Measurements from ENCODE around the gene VAMP5. TPM values are rescaled to one million over a fixed set of nuclear protein-coding genes. Genes with fewer than 3 reads are reported as not detected.

VAMP5 gene
- total and polyA plus RNA-seq, 10 of the 15 experiments (the other 5 are each of a cell fraction or from before 2014, with no cell fraction given) = 3.8 to 52.7 (median 24.1) TPM

DNA sequence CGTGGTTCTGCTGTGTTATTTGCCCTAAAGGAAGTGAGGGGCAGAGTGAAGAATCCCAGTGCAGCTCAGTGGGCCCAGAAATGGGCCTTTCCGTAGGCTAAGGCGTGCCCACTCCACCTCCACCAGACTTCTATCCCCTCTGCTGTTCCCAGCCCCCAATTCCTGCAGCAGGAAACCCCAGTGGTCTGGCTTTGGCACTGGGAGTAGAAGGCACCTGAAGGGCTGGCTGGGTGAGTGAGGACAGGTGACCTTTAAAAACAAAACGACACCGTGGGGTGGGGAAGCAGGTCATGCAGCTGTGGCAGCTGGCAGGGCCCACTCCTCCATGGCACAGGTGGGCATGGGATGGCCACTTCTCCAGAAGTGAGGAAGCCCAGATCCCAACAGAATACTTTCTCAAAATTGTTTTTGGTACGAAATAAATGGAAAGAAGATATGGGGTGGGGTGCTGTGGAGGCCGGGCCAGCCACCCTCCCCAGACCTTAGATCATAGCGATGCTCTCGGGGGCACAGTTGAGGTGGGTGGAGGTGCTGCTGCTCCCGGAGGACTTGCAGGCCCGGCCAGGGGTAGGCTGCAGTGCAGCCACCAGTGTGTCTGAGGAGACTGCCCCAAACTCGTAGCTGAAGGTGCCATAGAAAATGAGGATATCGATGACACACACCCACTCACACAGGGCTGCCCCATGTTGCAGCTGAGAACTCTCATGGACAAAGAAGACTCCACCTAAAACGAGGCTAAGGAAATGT lies 14.5 kb downstream of the VAMP5 start (continued):
- TF ChIP-seq IKZF1 (conservative IDR thresholded peaks at IDR 0.05) = no peak
- TF ChIP-seq MLLT1 (IDR thresholded peaks at IDR 0.05) = no peak
- TF ChIP-seq NFYA (IDR thresholded peaks at IDR 0.05; ENCODE audit: borderline replicate concordance, low read depth, low read length) = no peak
- TF ChIP-seq, protein P1, sequence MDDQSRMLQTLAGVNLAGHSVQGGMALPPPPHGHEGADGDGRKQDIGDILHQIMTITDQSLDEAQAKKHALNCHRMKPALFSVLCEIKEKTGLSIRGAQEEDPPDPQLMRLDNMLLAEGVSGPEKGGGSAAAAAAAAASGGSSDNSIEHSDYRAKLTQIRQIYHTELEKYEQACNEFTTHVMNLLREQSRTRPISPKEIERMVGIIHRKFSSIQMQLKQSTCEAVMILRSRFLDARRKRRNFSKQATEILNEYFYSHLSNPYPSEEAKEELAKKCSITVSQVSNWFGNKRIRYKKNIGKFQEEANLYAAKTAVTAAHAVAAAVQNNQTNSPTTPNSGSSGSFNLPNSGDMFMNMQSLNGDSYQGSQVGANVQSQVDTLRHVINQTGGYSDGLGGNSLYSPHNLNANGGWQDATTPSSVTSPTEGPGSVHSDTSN (IDR thresholded peaks at IDR 0.05; ENCODE audit: insufficient replicate concordance, low read depth, low read length) = no peak

- Histone ChIP-seq H3K4me2 (ENCODE audit: control insufficient read depth, insufficient read depth) (no peak overlapping the region), H3K4me3 (no peak overlapping the region), H3K36me3 (ENCODE audit: control insufficient read depth in 2 of 2, insufficient read depth in 2 of 2, low read length in 1 of 2) (peaks cover 0 to 14% of the 10 kb centered on the region in 2 experiments; a peak in 3 of 4 replicates), H2AFZ (ENCODE audit: control insufficient read depth, low read depth, low read length) (no peak overlapping the region), H3K27me3 (replicated peaks in 1 of 2; ENCODE audit: control insufficient read depth in 2 of 2, insufficient read depth in 2 of 2, low read length in 1 of 2) (no peaks in the 10 kb centered on the region), H3K9me3 (replicated peaks; ENCODE audit: control insufficient read depth, insufficient read depth, low read length) (no peaks in the 10 kb centered on the region), H4K20me1 (ENCODE audit: control insufficient read depth, insufficient read depth) (no peaks in the 10 kb centered on the region), H3K27ac (ENCODE audit: control insufficient read depth, insufficient read depth) (no peak overlapping the region), H3K4me1 (ENCODE audit: control insufficient read depth, insufficient read depth, low read length) (peaks cover 5% of the 10 kb centered on the region), H3K79me2 (ENCODE audit: control insufficient read depth, insufficient read depth, low read length) (peaks cover 27% of the 10 kb centered on the region), H3K9ac (ENCODE audit: control insufficient read depth, insufficient read depth, low read length) (no peak overlapping the region)
- in situ Hi-C loops (cut with MboI) = no loop called here
- CTCF ChIA-PET = no interaction called here
- no peak for FAIRE-seq
- ATAC-seq = no peak
- POLR2A ChIA-PET = interaction anchor here (1.9 kb wide), 1 partner anchor 12 kb away, joined by 10 read pairs; the partner anchor contains the start of gene C2orf68
- SMC1A ChIA-PET (ENCODE audit: uncharacterized antibody, unreplicated experiment) = no interaction called here
- WGBS (ENCODE audit: insufficient coverage, insufficient replicate concordance, low lambda C conversion rate, missing lambda C conversion rate) = 81% methylated on average over 17 of the region's 17 CpGs
- DNase-seq (ENCODE audit: low read depth, low spot score) = no peak
- TF ChIP-seq PML (IDR thresholded peaks at IDR 0.05; ENCODE audit: low read length) (no peak), POLR2A (IDR thresholded peaks at IDR 0.05; ENCODE audit: low read depth, low read length) (no peak), POLR2AphosphoS2 (IDR thresholded peaks at IDR 0.05; ENCODE audit: low read depth, low read length) (0 out of 2 replicates have a peak, but pooled peaks have one; percentile 38)
- BruUV-seq (replicated peaks) = no TSS peak
- RAD21 ChIA-PET (ENCODE audit: unreplicated experiment) = no interaction called here
- intact Hi-C loops (cut with micrococcal nuclease; ENCODE audit: unreplicated experiment) = no loop called here
Observed at GRCh38 chr2:85599468-85600234, 15.4 kb downstream of the VAMP5 start.

All from GM12878 (cell line).